A549 (cell line): ENCODE results near the gene EEFSEC. TPM values are rescaled to one million over a fixed set of nuclear protein-coding genes. Genes with fewer than 3 reads are reported as not detected.
A peak's percentile ranks its signal among the peaks of the same experiment; 100 is the strongest.

ENCODE experiments used
- ATAC-seq, 2 experiments: fragments of 200-7000 bp in 1 of 2; fragments of >200 bp in 1 of 2; cut with Nextera tagmentation in 1 of 2; cut with Tn5 transposase in 1 of 2; 3 replicates each; pipeline versions ENCODE4 v1.8.0 to v1.9.1; 2018 to 2020; ENCODE audit warnings: mild to moderate bottlenecking in 1 of 2, moderate library complexity in 1 of 2
- CTCF ChIA-PET: fragments of 300-600 bp; sonication (Branson Sonifier 250); formaldehyde crosslinking; extraction: SDS; loops from one replicate; lab custom pipeline; 2021; ENCODE audit warnings: antibody characterized with exemption, inconsistent platforms; lab: Yijun Ruan, JAX
- POLR2A ChIA-PET: fragments of 350-600 bp; formaldehyde crosslinking; extraction: SDS; loops from one replicate; lab custom pipeline; 2021; ENCODE audit warnings: antibody characterized with exemption, inconsistent platforms; lab: Yijun Ruan, JAX
- DNase-seq, 2 experiments: peaks; one replicate each; pipeline versions ENCODE4 v3.0.0 to v3.0.0-alpha.2; 2011 to 2016; ENCODE audit warnings: low read depth in 1 of 2, low spot score in 1 of 2
- FAIRE-seq: peaks from 2 replicates; lab custom pipeline; 2011; peaks lifted over from hg19 to GRCh38; lab: Jason Lieb, UNC
- H3K27ac ChIP-seq, 2 experiments: fragments of >200 bp; sonication (Bioruptor Twin); formaldehyde crosslinking; 3 replicates each; pipeline ENCODE4 v1.5.1; 2016 to 2017
- H3K4me1 ChIP-seq: fragments of >200 bp; sonication (Bioruptor Twin); formaldehyde crosslinking; 3 replicates; pipeline ENCODE4 v1.6.1; 2016
- H3K4me2 ChIP-seq: fragments of >200 bp; sonication (Bioruptor Twin); formaldehyde crosslinking; 3 replicates; pipeline ENCODE4 v1.6.1; 2016
- H3K4me3 ChIP-seq: fragments of >200 bp; sonication (Bioruptor Twin); formaldehyde crosslinking; 3 replicates; pipeline ENCODE4 v1.5.1; 2016
- H3K9me3 ChIP-seq: fragments of >200 bp; sonication (Bioruptor Twin); formaldehyde crosslinking; 3 replicates; pipeline ENCODE4 v1.6.1; 2016
- BHLHE40 ChIP-seq: IDR thresholded peaks from 2 replicates; pipeline ENCODE4 v1.6.1; 2012; ENCODE audit warnings: low read depth, low read length, inconsistent platforms
- CBX2 ChIP-seq: fragments of 200-600 bp; sonication (generic); IDR thresholded peaks from 2 replicates; pipeline ENCODE4 v1.6.1; 2016; ENCODE audit warnings: low read depth, mild to moderate bottlenecking, borderline replicate concordance
- CBX8 ChIP-seq: fragments of 200-600 bp; sonication (generic); IDR thresholded peaks from 2 replicates; pipeline ENCODE4 v1.6.1; 2016
- CEBPB ChIP-seq, 2 experiments: fragments of >200 bp in 1 of 2; sonication (Bioruptor Twin) in 1 of 2; formaldehyde crosslinking in 1 of 2; IDR thresholded peaks; 2 replicates each; pipeline ENCODE4 v1.6.1; 2012 to 2016
- CHD4 ChIP-seq: fragments of 200-600 bp; sonication (generic); IDR thresholded peaks from 2 replicates; pipeline ENCODE4 v1.6.1; 2016; ENCODE audit warnings: antibody characterized with exemption, mild to moderate bottlenecking, borderline replicate concordance
- ESRRA ChIP-seq: fragments of 150-350 bp; IDR thresholded peaks from 2 replicates; pipeline ENCODE4 v1.6.1; 2014; ENCODE audit warnings: mild to moderate bottlenecking, low read length, borderline replicate concordance
- GATA3 ChIP-seq: IDR thresholded peaks from 2 replicates; pipeline ENCODE4 v1.6.1; 2012; ENCODE audit warnings: borderline replicate concordance
- HOXA7 ChIP-seq: fragments of 250-450 bp; sonication (Bioruptor Pico); IDR thresholded peaks from 2 replicates; pipeline ENCODE4 v1.5.0; 2020; ENCODE audit warnings: mild to moderate bottlenecking, moderate library complexity
- HOXB13 ChIP-seq: fragments of 250-450 bp; sonication (Bioruptor Pico); IDR thresholded peaks from 2 replicates; pipeline ENCODE4 v1.5.0; 2020; ENCODE audit warnings: low read depth, mild to moderate bottlenecking, moderate library complexity
- MAFK ChIP-seq: fragments of 450-650 bp; IDR thresholded peaks from 2 replicates; pipeline ENCODE4 v1.6.1; 2014; ENCODE audit not compliant: partially characterized antibody
- MAZ ChIP-seq: fragments of 150-350 bp; IDR thresholded peaks from 2 replicates; pipeline ENCODE4 v1.6.1; 2014; ENCODE audit warnings: antibody characterized with exemption, low read depth, low read length, borderline replicate concordance
- MYC ChIP-seq: IDR thresholded peaks from 2 replicates; pipeline ENCODE4 v1.6.1; 2012; ENCODE audit warnings: mild to moderate bottlenecking, inconsistent platforms, low read length, improper control_type of control experiment, borderline replicate concordance
- NFE2L2 ChIP-seq: fragments of 150-350 bp; conservative IDR thresholded peaks from 2 replicates; pipeline ENCODE4 v1.6.1; 2014; ENCODE audit warnings: low read length
- NPAS2 ChIP-seq: fragments of 250-450 bp; sonication (Bioruptor Pico); IDR thresholded peaks from 2 replicates; pipeline ENCODE4 v1.8.0; 2022; ENCODE audit warnings: mild to moderate bottlenecking, moderate library complexity, borderline replicate concordance
- NR3C1 ChIP-seq: fragments of >200 bp; sonication (Bioruptor Twin); formaldehyde crosslinking; IDR thresholded peaks from 3 replicates; pipeline ENCODE4 v1.6.1; 2017
- RCOR1 ChIP-seq: fragments of 150-350 bp; IDR thresholded peaks from 2 replicates; pipeline ENCODE4 v1.6.1; 2014; ENCODE audit warnings: antibody characterized with exemption, low read length, low read depth
- RFX5 ChIP-seq: fragments of 450-650 bp; IDR thresholded peaks from 2 replicates; pipeline ENCODE4 v1.7.1; 2014; ENCODE audit warnings: antibody characterized with exemption, mild to moderate bottlenecking, moderate library complexity
- RNF2 ChIP-seq: fragments of 200-600 bp; sonication (generic); IDR thresholded peaks from 2 replicates; pipeline ENCODE4 v1.6.1; 2016; ENCODE audit warnings: low read depth, mild to moderate bottlenecking, antibody characterized with exemption, moderate library complexity, borderline replicate concordance
- ZFP36 ChIP-seq: fragments of 450-650 bp; IDR thresholded peaks from 2 replicates; pipeline ENCODE4 v1.6.1; 2014; ENCODE audit warnings: borderline replicate concordance; ENCODE audit not compliant: partially characterized antibody
- WGBS: methylation state at CpG from one replicate; pipeline ENCODE4 v1.1.6; 2017; ENCODE audit errors: missing lambda C conversion rate; 5-methylcytosine and 5-hydroxymethylcytosine counted together
- polyA plus RNA-seq, 4 experiments: library from polyadenylated mRNA; depleted of rRNA in 3 of 4; stranded (reverse); fragments of >200 nt; fragmentation: RNase III in 1 of 4; extraction: RNeasy Plus Mini Kit Qiagen cat#74134 plus additional on column Dnase treatment in 1 of 4; gene quantifications; 2 replicates in 3 of 4; 3 replicates in 1 of 4; pipeline ENCODE4 v1.2.3, GENCODE V29; 2011 to 2017
- TF ChIP-seq, protein P1 (sequence below): fragments of >200 bp; sonication (Bioruptor Twin); formaldehyde crosslinking; IDR thresholded peaks from 3 replicates; pipeline ENCODE4 v1.5.1; 2016
- TF ChIP-seq, protein P2 (sequence below): fragments of 250-450 bp; sonication (Bioruptor Pico); IDR thresholded peaks from 2 replicates; pipeline ENCODE4 v1.5.0; 2021; ENCODE audit warnings: mild to moderate bottlenecking, moderate library complexity, borderline replicate concordance
- TF ChIP-seq, protein P3 (sequence below): IDR thresholded peaks from 2 replicates; pipeline ENCODE4 v1.6.1; 2012; ENCODE audit warnings: low read depth, borderline replicate concordance

Gene EEFSEC
- polyA plus RNA-seq, 2 of the 4 experiments (the other 2 are of a cell fraction): 6.9 to 7.3 TPM

DNA sequence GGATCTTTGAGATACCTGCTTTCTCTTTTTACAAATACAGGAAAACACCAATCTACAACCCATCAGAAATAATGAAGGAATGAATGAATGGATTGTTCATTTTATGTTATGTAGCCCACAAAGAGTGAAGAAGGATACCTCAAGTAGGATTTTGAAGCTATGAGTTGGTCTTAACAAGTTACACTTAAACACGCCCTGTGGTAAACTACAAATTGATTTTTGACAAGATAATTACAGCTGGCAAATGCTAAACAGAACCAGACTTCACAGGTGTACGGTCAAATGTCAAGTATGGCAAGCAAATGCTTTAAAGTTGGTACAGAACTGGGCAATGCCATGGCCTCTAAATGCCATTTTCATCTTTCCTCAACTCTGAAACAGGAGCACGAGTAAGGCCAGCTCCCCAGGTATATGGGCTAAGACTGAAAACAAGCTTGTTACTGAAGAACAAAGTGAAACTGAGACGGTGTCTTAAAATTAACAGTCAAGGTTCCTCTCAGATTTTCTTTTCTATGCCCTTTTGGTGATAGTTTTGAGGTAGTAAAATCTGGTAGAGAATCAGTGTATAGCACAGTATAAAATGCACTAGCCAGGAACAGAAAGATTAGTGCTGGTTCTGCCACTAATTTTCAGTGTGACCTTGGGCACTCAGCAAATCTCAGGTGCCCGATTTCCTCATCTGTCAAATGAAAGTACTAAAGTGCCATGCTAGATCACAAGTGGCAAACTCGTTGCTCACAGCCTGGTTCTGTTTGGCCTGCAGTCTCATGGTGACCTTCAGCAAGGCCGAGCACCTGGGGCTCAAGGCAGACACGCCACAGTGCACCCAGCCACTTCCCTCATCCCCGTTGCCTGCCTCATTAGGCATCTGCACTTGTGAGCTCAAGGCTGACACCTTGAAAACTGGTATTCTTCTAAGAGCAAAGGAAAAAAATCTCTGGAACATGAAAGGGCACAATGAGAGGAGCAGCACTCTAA, 39.2 kb upstream of the EEFSEC start (continued):
- no peak for TF ChIP-seq BHLHE40
- TF ChIP-seq CBX8: no peak
- no peak for TF ChIP-seq HOXA7 (CRISPR knock-in tag)
- no peak for TF ChIP-seq RCOR1

DNA sequence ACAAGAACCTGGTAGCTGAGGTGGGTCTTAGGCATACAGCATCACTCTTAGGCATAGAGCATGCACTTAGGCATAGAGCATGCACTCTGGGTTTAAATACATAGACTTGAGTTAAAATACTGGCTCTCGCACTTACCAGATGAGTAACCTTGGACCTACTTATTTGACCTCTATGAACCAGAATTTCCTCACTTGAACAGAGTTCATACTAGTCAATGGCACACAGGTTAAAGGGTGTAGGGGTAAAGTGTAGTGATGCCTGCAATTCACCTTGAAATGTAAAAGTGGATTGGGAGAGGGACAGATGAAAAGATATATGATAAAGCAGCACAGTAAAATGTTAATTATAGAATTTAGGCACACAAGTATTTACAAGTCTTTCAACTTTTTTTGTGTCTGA, 31.3 kb upstream of the EEFSEC start:
- ChIA-PET CTCF (interaction anchor here (1.3 kb wide), 2 partner anchors 27 to 52 kb away, joined by 3 read pairs; no protein-coding TSS in a partner anchor), POLR2A (no interaction called here)
- no peak for FAIRE-seq
- no peak for ATAC-seq
- TF ChIP-seq GATA3 (no peak), NFE2L2 (no peak), CEBPB (IDR thresholded peaks at IDR 0.05) (no peak), MAZ (no peak), CBX2 (no peak), MAFK (no peak), MYC (no peak), RFX5 (no peak), BHLHE40 (no peak), HOXB13 (CRISPR knock-in tag) (no peak), NR3C1 (no peak), NPAS2 (CRISPR knock-in tag) (no peak), ZFP36 (no peak), CHD4 (no peak), RNF2 (no peak), ESRRA (no peak)
- TF ChIP-seq, protein P1, sequence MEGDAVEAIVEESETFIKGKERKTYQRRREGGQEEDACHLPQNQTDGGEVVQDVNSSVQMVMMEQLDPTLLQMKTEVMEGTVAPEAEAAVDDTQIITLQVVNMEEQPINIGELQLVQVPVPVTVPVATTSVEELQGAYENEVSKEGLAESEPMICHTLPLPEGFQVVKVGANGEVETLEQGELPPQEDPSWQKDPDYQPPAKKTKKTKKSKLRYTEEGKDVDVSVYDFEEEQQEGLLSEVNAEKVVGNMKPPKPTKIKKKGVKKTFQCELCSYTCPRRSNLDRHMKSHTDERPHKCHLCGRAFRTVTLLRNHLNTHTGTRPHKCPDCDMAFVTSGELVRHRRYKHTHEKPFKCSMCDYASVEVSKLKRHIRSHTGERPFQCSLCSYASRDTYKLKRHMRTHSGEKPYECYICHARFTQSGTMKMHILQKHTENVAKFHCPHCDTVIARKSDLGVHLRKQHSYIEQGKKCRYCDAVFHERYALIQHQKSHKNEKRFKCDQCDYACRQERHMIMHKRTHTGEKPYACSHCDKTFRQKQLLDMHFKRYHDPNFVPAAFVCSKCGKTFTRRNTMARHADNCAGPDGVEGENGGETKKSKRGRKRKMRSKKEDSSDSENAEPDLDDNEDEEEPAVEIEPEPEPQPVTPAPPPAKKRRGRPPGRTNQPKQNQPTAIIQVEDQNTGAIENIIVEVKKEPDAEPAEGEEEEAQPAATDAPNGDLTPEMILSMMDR: no peak
- TF ChIP-seq, protein P2, sequence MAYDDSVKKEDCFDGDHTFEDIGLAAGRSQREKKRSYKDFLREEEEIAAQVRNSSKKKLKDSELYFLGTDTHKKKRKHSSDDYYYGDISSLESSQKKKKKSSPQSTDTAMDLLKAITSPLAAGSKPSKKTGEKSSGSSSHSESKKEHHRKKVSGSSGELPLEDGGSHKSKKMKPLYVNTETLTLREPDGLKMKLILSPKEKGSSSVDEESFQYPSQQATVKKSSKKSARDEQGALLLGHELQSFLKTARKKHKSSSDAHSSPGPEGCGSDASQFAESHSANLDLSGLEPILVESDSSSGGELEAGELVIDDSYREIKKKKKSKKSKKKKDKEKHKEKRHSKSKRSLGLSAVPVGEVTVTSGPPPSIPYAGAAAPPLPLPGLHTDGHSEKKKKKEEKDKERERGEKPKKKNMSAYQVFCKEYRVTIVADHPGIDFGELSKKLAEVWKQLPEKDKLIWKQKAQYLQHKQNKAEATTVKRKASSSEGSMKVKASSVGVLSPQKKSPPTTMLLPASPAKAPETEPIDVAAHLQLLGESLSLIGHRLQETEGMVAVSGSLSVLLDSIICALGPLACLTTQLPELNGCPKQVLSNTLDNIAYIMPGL: no peak
- TF ChIP-seq, protein P3, sequence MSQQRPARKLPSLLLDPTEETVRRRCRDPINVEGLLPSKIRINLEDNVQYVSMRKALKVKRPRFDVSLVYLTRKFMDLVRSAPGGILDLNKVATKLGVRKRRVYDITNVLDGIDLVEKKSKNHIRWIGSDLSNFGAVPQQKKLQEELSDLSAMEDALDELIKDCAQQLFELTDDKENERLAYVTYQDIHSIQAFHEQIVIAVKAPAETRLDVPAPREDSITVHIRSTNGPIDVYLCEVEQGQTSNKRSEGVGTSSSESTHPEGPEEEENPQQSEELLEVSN: no peak
- Histone ChIP-seq H3K4me1 (peaks cover 7% of the 10 kb centered on the region; the same call in 2 of the 3 replicates), H3K4me3 (peak overlapping the region; percentile 99; the same call in 1 of the 3 replicates), H3K9me3 (no peaks in the 10 kb centered on the region), H3K27ac (no peak overlapping the region), H3K4me2 (peak overlapping the region; percentile 75)
- WGBS: 100% methylated on average over 1 of the region's 1 CpG
- no peak for DNase-seq
